ENCODE results near the gene ALPK1. TPM values are rescaled to one million over a fixed set of nuclear protein-coding genes. Genes with fewer than 3 reads are reported as not detected.
A peak's percentile ranks its signal among the peaks of the same experiment; 100 is the strongest.

The ALPK1 gene
- total RNA-seq, 2 experiments from 2014 or later: 33.7 to 51.1 TPM

DNA sequence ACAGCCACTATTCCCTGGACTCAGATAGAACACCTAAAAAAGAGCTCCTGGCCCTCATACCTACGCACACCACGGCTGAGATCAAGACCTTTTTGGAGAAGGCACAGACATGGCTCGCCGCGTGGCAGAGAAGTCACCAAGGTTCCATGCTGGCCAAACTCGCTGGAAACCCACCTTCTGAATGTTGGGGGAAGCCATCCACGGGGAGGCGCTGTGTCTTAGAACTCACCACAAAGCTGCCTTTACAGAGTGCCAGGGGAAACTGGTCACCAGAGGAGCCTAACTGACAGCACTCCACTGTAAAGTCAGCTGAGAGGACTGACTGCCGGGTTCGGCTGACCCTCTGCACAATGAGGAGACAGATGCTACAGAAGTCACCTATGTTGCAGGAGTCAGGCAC, 120.9 kb downstream of the ALPK1 start:
- Histone ChIP-seq H3K9me2 (ENCODE audit: insufficient read depth, low read length) (no peaks in the 10 kb centered on the region), H2AFZ (ENCODE audit: low read length) (no peak overlapping the region), H3K4me3 (ENCODE audit: low read depth, low read length, poor library complexity, severe bottlenecking) (no peak overlapping the region), H3K27ac (ENCODE audit: low read depth, low read length, poor library complexity, severe bottlenecking) (no peak overlapping the region), H3K79me2 (ENCODE audit: insufficient read depth, low read depth, low read length) (no peaks in the 10 kb centered on the region), H4K20me1 (ENCODE audit: insufficient read depth, low read length) (no peaks in the 10 kb centered on the region), H3K4me2 (ENCODE audit: low read length) (no peak overlapping the region), H3K4me1 (ENCODE audit: insufficient read depth, low read length, poor library complexity, severe bottlenecking) (no peaks in the 10 kb centered on the region), H3K9me3 (ENCODE audit: low read length) (no peaks in the 10 kb centered on the region), H3K36me3 (ENCODE audit: insufficient read depth, low read length) (peaks cover 6% of the 10 kb centered on the region; the same call in 1 of the 2 replicates)
- no peak for DNase-seq (ENCODE audit: low spot score)
- ChIA-PET POLR2A (interaction anchor here (0.9 kb wide), 1 partner anchor 12 kb away, joined by 3 read pairs; no protein-coding TSS in a partner anchor), CTCF (ENCODE audit: unreplicated experiment) (no interaction called here)
- intact Hi-C loops (cut with micrococcal nuclease; ENCODE audit: unreplicated experiment): no loop called here
- no peak for TF ChIP-seq EZH2phosphoT487 (IDR thresholded peaks at IDR 0.05; ENCODE audit: borderline replicate concordance, low read depth, low read length)
- TF ChIP-seq, protein P1, sequence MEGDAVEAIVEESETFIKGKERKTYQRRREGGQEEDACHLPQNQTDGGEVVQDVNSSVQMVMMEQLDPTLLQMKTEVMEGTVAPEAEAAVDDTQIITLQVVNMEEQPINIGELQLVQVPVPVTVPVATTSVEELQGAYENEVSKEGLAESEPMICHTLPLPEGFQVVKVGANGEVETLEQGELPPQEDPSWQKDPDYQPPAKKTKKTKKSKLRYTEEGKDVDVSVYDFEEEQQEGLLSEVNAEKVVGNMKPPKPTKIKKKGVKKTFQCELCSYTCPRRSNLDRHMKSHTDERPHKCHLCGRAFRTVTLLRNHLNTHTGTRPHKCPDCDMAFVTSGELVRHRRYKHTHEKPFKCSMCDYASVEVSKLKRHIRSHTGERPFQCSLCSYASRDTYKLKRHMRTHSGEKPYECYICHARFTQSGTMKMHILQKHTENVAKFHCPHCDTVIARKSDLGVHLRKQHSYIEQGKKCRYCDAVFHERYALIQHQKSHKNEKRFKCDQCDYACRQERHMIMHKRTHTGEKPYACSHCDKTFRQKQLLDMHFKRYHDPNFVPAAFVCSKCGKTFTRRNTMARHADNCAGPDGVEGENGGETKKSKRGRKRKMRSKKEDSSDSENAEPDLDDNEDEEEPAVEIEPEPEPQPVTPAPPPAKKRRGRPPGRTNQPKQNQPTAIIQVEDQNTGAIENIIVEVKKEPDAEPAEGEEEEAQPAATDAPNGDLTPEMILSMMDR (conservative IDR thresholded peaks at IDR 0.05; ENCODE audit: low read length): peak; percentile 32; the same call in 1 of the 2 replicates
- no TSS peak for BruUV-seq (replicated peaks)

- POLR2A ChIA-PET: no interaction called here
- H4K20me1 ChIP-seq (ENCODE audit: insufficient read depth, low read length): no peaks in the 10 kb centered on the region
- intact Hi-C loops (cut with micrococcal nuclease; ENCODE audit: unreplicated experiment): no loop called here
- H3K9me3 ChIP-seq (ENCODE audit: low read length): no peaks in the 10 kb centered on the region
- no peaks in the 10 kb centered on the region for H3K9me2 ChIP-seq (ENCODE audit: insufficient read depth, low read length)
- H3K27ac ChIP-seq (ENCODE audit: low read depth, low read length, poor library complexity, severe bottlenecking): no peak overlapping the region
- no peaks in the 10 kb centered on the region for H3K79me2 ChIP-seq (ENCODE audit: insufficient read depth, low read depth, low read length)
- no peak for DNase-seq (ENCODE audit: low spot score)
- CTCF ChIA-PET (ENCODE audit: unreplicated experiment): no interaction called here
- H3K36me3 ChIP-seq (ENCODE audit: insufficient read depth, low read length): no peaks in the 10 kb centered on the region
- H3K4me3 ChIP-seq (ENCODE audit: low read depth, low read length, poor library complexity, severe bottlenecking): no peak overlapping the region
- H2AFZ ChIP-seq (ENCODE audit: low read length): no peak overlapping the region
- no peaks in the 10 kb centered on the region for H3K4me1 ChIP-seq (ENCODE audit: insufficient read depth, low read length, poor library complexity, severe bottlenecking)
- no TSS peak for BruUV-seq (replicated peaks)
- no peak for TF ChIP-seq EZH2phosphoT487 (IDR thresholded peaks at IDR 0.05; ENCODE audit: borderline replicate concordance, low read depth, low read length)
- TF ChIP-seq, protein P1 (conservative IDR thresholded peaks at IDR 0.05; ENCODE audit: low read length): no peak
- no peak overlapping the region for H3K4me2 ChIP-seq (ENCODE audit: low read length)
These were observed 124.7 kb downstream of the ALPK1 start for GRCh38 chr4:112421911-112422310.

DNA sequence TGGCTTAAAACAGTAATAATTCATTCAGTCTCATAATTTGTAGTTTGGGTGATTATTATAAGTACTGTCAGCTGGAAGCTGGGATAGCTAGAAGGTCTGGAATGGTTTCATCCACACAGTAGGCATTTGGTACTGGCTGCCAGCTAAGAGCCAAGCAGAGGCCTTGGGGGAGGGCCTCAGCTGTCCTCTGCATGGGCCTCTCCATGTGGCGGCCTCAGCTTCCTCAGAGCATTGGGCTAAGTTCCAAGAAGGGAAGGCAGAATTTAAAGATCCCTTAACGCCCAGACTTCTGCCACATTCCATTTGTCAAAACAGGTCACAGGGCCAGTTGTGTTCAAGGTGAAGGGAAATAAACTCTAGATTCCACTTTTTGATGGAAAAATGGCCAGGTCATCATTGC, 125.5 kb downstream of the ALPK1 start:
- Histone ChIP-seq H3K79me2 (ENCODE audit: insufficient read depth, low read depth, low read length) (no peaks in the 10 kb centered on the region), H2AFZ (ENCODE audit: low read length) (no peak overlapping the region)

More for the DNA sequence above, 125.5 kb downstream of the ALPK1 start:
- H3K4me1 ChIP-seq (ENCODE audit: insufficient read depth, low read length, poor library complexity, severe bottlenecking): no peaks in the 10 kb centered on the region
- POLR2A ChIA-PET: no interaction called here
- H3K9me3 ChIP-seq (ENCODE audit: low read length): no peaks in the 10 kb centered on the region
- H3K4me2 ChIP-seq (ENCODE audit: low read length): no peak overlapping the region
- intact Hi-C loops (cut with micrococcal nuclease; ENCODE audit: unreplicated experiment): no loop called here
- no peaks in the 10 kb centered on the region for H4K20me1 ChIP-seq (ENCODE audit: insufficient read depth, low read length)
- DNase-seq (ENCODE audit: low spot score): no peak
- H3K36me3 ChIP-seq (ENCODE audit: insufficient read depth, low read length): no peaks in the 10 kb centered on the region
- no peak for TF ChIP-seq EZH2phosphoT487 (IDR thresholded peaks at IDR 0.05; ENCODE audit: borderline replicate concordance, low read depth, low read length)
- TF ChIP-seq, protein P1 (conservative IDR thresholded peaks at IDR 0.05; ENCODE audit: low read length): no peak
- H3K27ac ChIP-seq (ENCODE audit: low read depth, low read length, poor library complexity, severe bottlenecking): no peak overlapping the region
- no peak overlapping the region for H3K4me3 ChIP-seq (ENCODE audit: low read depth, low read length, poor library complexity, severe bottlenecking)
- H3K9me2 ChIP-seq (ENCODE audit: insufficient read depth, low read length): no peaks in the 10 kb centered on the region
- BruUV-seq (replicated peaks): no TSS peak
- CTCF ChIA-PET (ENCODE audit: unreplicated experiment): no interaction called here
